GM21619 (cell line): Measurements from ENCODE around the gene ARHGAP1.

Source experiments
- ATAC-seq: cut with Tn5 transposase; IDR thresholded peaks from one replicate; pipeline ENCODE4 v1.9.1; 2021; ENCODE audit not compliant: unreplicated experiment

ARHGAP1 gene

DNA sequence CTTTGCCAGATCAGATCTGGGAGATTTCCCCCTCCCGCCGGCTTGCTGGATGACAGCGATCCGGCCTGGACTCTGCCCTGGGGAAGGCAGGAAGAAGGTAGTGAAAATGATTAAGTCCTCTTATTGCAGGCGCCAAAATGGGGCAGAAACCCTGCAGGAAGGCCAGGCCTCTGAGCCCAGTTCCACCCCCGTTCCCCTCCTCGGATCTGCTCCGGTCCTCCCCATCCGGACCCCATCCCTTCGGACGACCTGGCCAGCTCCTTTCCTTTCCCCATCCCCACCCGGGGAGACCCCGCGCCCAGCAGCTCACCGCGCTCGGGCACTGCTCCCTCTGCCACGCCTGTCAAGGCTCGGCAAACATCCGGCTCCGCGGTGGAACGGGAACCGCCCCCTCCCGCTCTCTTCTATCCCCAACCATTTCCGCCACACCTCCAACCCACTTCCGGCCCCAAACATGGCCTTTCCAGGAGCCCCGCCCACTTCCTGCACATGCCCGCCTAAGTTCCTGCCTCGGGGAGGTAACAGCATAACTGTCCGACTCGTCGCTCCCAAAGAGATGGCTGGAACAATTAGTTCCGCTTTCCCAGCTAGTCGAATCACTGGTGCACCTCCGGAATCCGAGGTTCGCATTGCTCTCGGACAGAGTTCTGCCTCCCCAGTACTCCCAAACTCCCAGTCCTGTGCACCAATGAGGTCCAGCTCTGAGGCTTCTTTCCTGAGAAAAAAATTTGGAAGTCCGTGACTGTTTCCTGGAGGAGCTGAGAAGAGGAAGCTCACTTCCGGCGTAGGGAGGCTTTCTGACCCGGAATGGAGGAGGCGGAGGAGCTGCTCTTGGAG is at the start of gene ARHGAP1, which contains the start of gene ZNF408:
Gene ARHGAP1 (minus strand): TSS at position 379 of the 837 bp plus-strand sequence. CDS start 4,512 bp downstream, outside the sequence.
Gene ZNF408 (plus strand): TSS at position 791 of the 837 bp plus-strand sequence. CDS start 17 bp downstream, at position 808.
- peak; percentile 82 for ATAC-seq

DNA sequence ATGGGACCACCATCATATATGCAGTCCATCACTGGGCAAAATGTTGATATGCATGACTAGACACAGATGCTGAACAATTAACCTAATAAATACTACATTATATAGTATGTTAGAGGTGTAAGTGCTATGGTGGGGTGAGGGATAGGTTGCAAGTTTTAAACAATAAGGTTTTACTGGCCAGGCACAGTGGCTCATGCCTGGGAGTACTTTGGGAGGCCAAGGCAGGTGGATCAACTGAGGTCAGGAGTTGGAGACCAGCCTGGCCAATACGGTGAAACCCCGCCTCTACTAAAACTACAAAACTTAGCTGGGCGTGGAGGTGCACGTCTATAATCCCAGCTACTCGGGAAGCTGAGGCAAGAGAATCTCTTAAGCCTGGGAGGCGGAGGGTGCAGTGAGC is 46.7 kb upstream of the ARHGAP1 start:
- ATAC-seq = no peak

GRCh38 chr11:46745995-46746394 is 45.6 kb upstream of the ARHGAP1 start:
- no peak for ATAC-seq

GRCh38 chr11:46745328-46745727 is 44.9 kb upstream of the ARHGAP1 start:
- ATAC-seq = no peak

DNA sequence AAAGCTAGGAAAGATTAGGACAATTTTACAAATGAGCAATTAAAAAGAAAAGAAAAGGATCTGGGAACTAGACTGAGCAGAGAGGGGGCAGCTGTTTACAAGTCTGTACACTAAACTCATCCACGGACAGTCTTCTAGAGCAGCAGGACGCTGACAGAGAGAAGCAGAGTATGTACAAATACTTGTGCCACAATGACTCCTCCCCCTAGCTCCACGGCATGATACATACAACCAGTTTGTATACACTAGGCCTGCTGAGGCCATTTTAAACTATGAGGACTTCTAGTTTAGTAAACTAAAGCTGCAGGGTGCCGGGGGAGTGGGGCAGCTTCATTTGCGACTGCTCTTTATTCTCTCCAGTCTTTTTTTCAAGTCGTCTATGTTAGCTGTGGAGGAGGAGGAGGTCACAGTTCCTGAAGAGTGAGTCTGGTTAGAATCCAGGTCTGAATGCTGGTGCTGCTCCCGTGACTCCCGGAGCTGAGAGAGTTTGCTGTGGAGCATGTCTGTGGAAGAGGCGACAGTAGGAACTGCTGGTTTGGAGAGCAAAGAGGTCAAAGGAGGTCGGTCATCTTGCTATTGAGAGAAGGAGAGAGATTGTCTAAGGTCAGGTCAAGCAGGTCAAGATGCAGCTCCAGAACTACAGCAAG is 43.4 kb upstream of the ARHGAP1 start:
- ATAC-seq = no peak

DNA sequence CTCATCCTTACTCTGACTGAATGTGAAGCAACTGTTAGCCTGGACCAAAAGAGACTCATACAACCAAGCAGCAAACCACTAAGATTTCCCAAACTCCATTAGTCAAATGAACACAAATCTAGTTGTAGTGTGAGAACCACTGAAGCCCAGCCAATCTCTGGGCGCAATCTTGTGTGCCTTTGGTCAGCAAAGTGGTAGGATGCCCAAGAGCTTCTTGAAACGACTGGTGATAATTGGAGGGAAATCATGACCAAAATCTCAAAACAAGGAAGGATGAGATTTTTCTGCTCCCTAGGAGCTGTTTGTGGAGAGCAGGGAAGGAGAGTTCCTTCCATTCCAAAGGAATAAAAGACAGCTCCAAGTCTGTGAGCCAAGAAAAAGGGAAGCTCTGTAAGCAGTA is 42.6 kb upstream of the ARHGAP1 start:
- ATAC-seq = no peak

- ATAC-seq = no peak
Measured at GRCh38 chr11:46741600-46742484, 41.4 kb upstream of the ARHGAP1 start.

- no peak for ATAC-seq
Measured at GRCh38 chr11:46738887-46739286, 38.5 kb upstream of the ARHGAP1 start.

GRCh38 chr11:46737699-46738098 is 37.3 kb upstream of the ARHGAP1 start:
- ATAC-seq = no peak

GRCh38 chr11:46736615-46737014 is 36.2 kb upstream of the ARHGAP1 start:
- no peak for ATAC-seq

GRCh38 chr11:46736146-46736545 is 35.7 kb upstream of the ARHGAP1 start:
- ATAC-seq = no peak

DNA sequence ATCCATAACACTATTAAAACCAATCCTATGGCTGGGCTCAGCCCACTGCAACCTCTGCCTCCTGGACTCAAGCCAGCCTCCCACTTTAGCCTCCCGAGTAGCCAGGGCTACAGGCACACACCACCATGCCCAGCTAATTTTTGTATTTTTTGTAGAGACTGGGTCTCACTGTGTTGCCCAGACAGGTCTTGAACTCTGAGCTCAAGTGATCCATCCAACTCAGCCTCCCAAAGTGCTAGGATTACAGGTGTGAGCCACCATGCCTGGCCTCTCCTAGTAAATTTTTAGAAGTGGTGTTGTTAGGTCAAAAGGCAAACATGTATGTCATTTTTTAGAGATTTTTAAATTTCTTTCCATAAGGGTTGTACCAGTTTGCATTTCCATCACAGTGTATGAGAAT is 32.8 kb upstream of the ARHGAP1 start:
- ATAC-seq = no peak

- no peak for ATAC-seq
Measured at GRCh38 chr11:46731545-46731944, 31.1 kb upstream of the ARHGAP1 start.

DNA sequence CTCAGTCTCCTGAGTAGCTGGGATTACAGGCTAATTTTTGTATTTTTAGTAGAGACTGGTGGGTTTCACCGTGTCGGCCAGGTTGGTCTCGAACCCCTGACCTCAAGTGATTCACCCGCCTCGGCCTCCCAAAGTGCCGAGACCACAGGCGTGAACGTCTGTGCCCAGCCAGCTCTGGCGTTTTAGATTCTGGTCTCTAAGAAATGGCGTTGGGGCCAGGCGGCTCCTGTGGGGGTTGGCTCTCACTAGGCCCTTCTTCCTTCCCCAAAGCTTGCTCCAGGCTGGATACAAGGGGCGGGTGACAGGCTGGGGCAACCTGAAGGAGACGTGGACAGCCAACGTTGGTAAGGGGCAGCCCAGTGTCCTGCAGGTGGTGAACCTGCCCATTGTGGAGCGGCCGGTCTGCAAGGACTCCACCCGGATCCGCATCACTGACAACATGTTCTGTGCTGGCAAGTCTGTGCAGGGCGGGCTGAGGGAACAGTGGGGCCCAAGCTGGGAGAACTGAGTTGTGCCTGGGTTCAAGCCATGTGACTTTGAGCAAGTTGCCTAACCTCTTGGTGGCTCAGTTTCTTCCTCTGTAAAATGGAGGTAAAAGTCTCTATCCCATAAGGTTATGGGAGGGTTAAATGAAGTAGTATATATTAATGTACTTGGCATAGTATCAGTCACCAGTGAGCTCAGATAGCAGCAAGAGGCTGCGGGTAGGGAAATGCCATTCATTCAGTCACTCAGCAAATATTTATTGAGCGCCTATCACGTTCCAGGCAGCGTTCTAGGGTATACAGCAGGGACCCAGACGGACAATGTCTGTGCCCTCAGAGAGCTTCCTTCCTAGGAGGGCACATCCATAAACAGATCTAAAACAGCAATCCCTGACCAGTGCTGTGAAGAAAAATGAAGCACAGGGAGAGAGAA is 28.9 kb upstream of the ARHGAP1 start:
- ATAC-seq = no peak

DNA sequence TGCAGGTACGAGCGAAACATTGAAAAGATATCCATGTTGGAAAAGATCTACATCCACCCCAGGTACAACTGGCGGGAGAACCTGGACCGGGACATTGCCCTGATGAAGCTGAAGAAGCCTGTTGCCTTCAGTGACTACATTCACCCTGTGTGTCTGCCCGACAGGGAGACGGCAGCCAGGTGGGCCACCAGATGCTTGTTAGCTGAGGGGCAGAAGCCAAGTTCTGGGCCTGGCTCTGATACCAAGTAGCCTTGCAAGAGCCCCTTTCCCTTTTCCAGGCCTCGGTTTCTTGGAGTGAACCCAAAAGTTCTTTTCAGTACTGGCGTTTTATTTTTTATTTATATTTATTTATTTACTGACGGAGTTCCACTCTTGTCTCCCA is 28.2 kb upstream of the ARHGAP1 start:
- no peak for ATAC-seq

- no peak for ATAC-seq
Measured at GRCh38 chr11:46727952-46728658, 27.7 kb upstream of the ARHGAP1 start.

DNA sequence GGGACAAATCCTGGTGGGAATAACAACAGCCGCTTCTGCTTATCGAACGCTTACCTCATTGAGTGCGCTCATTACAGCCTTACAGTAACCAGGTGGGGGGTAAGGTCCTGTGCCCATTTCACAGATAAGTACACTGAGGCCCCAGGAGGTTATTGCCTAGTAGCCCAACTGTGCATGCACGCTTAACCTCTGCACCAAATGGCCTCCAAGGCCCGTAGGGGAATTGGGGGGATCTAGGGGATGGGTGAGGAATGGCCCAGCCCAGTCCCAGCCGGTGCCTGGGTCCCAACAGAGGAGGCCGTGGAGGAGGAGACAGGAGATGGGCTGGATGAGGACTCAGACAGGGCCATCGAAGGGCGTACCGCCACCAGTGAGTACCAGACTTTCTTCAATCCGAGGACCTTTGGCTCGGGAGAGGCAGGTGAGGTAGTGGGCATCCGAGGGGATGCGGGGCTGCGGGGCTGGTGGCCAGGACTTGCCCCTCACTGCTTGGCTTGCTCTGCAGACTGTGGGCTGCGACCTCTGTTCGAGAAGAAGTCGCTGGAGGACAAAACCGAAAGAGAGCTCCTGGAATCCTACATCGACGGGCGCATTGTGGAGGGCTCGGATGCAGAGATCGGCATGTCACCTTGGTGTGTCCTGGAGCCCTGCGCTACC is 25.9 kb upstream of the ARHGAP1 start:
- no peak for ATAC-seq

DNA sequence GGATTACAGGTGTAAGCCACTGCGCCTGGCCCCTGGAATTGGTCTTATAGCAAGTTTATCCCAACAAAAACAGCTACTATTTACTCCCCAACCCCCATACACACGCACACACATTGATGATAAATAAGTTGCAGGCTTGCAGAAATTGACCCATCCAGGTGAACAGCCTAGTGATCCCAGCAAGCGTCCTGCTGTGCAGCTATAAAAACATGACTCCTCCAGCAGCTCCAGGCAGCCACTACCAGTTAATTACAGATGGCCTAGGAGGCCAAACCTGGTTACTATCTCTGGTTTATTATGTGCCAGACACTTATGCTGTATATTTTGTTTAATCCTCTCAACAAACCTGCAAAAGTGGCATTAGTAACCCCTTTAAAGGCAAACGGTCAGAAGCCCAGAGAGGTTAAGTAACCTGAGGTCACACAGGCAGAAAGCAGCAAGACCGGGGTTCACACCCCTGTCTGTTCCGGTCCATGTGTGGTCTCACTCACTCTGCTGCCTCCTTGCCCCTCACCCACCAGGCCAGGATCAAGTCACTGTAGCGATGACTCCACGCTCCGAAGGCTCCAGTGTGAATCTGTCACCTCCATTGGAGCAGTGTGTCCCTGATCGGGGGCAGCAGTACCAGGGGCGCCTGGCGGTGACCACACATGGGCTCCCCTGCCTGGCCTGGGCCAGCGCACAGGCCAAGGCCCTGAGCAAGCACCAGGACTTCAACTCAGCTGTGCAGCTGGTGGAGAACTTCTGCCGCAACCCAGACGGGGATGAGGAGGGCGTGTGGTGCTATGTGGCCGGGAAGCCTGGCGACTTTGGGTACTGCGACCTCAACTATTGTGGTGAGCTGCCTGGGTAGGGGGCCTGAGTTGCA is 25.2 kb upstream of the ARHGAP1 start:
- ATAC-seq = no peak
